Astrocyte (in vitro differentiated cells and primary cell): Measurements from ENCODE around the gene EPN3. TPM values are rescaled to one million over a fixed set of nuclear protein-coding genes. Genes with fewer than 3 reads are reported as not detected.

Experiments
- DNase-seq: peaks from one replicate; pipeline ENCODE4 v3.0.0-alpha.2; 2010; ENCODE audit warnings: low read depth
- FAIRE-seq: peaks from 2 replicates; lab custom pipeline; 2011; peaks lifted over from hg19 to GRCh38; lab: Jason Lieb, UNC
- H2AFZ ChIP-seq: 2 replicates; pipeline ENCODE4 v1.6.0; 2012; ENCODE audit warnings: low read depth, low read length, inconsistent platforms
- H3K27ac ChIP-seq: 2 replicates; pipeline ENCODE4 v1.5.1; 2011; ENCODE audit warnings: low read depth, low read length, inconsistent platforms
- H3K27me3 ChIP-seq: 2 replicates; pipeline ENCODE4 v1.6.0; 2011; ENCODE audit warnings: low read length, inconsistent platforms; ENCODE audit not compliant: insufficient read depth
- H3K36me3 ChIP-seq: 2 replicates; pipeline ENCODE4 v1.5.1; 2011; ENCODE audit warnings: low read length, inconsistent platforms; ENCODE audit not compliant: insufficient read depth
- H3K4me1 ChIP-seq: 2 replicates; pipeline ENCODE4 v1.5.1; 2011; ENCODE audit warnings: low read length, inconsistent platforms; ENCODE audit not compliant: insufficient read depth
- H3K4me2 ChIP-seq: 2 replicates; pipeline ENCODE4 v1.6.0; 2012; ENCODE audit warnings: low read length, inconsistent platforms
- H3K4me3 ChIP-seq: 2 replicates; pipeline ENCODE4 v1.5.1; 2011; ENCODE audit warnings: low read depth, mild to moderate bottlenecking, low read length, inconsistent platforms; ENCODE audit not compliant: insufficient read depth
- H3K79me2 ChIP-seq: 2 replicates; pipeline ENCODE4 v1.6.0; 2012; ENCODE audit warnings: mild to moderate bottlenecking, low read length, inconsistent platforms; ENCODE audit not compliant: insufficient read depth
- H3K9ac ChIP-seq: 2 replicates; pipeline ENCODE4 v1.6.0; 2012; ENCODE audit warnings: mild to moderate bottlenecking, low read length, inconsistent platforms
- H3K9me3 ChIP-seq: 2 replicates; pipeline ENCODE4 v1.5.1; 2012; ENCODE audit warnings: low read depth, mild to moderate bottlenecking, low read length, inconsistent platforms; ENCODE audit not compliant: insufficient read depth
- H4K20me1 ChIP-seq: 2 replicates; pipeline ENCODE4 v1.6.0; 2012; ENCODE audit warnings: low read length, inconsistent platforms; ENCODE audit not compliant: insufficient read depth
- H3K27ac Mint-ChIP-seq: one replicate; pipeline ENCODE4 v1.8.0; 2021; ENCODE audit warnings: mild to moderate bottlenecking, mixed read lengths; ENCODE audit not compliant: unreplicated experiment
- H3K27me3 Mint-ChIP-seq: one replicate; pipeline ENCODE4 v1.8.0; 2021; ENCODE audit warnings: low read depth, mixed read lengths; ENCODE audit not compliant: unreplicated experiment
- H3K36me3 Mint-ChIP-seq: one replicate; pipeline ENCODE4 v1.8.0; 2021; ENCODE audit warnings: low read depth, mixed read lengths; ENCODE audit not compliant: unreplicated experiment
- H3K4me1 Mint-ChIP-seq: one replicate; pipeline ENCODE4 v1.8.0; 2021; ENCODE audit warnings: low read depth, mixed read lengths; ENCODE audit not compliant: unreplicated experiment
- H3K4me3 Mint-ChIP-seq: one replicate; pipeline ENCODE4 v1.8.0; 2021; ENCODE audit warnings: mild to moderate bottlenecking, moderate library complexity, mixed read lengths; ENCODE audit not compliant: unreplicated experiment
- H3K9me3 Mint-ChIP-seq: one replicate; pipeline ENCODE4 v1.8.0; 2021; ENCODE audit warnings: mild to moderate bottlenecking, mixed read lengths; ENCODE audit not compliant: unreplicated experiment
- CTCF ChIP-seq: IDR thresholded peaks from 2 replicates; pipeline ENCODE4 v1.5.1; 2011; ENCODE audit warnings: low read depth, mild to moderate bottlenecking, inconsistent platforms, low read length, moderate library complexity; ENCODE audit not compliant: insufficient read depth
- EZH2 ChIP-seq: IDR thresholded peaks from 2 replicates; pipeline ENCODE4 v1.6.1; 2012; ENCODE audit warnings: mild to moderate bottlenecking, low read length, inconsistent platforms; ENCODE audit not compliant: insufficient read depth
- total RNA-seq: library from RNA; stranded (reverse); gene quantifications from 2 replicates; pipeline ENCODE4 v1.2.1, GENCODE V29; 2021

EPN3 gene
- total RNA-seq, 1 donor from 2014 or later: 1.7 TPM

- H2AFZ ChIP-seq: no peak overlapping the region
- DNase-seq: peak; percentile 60
- peak; percentile 50 for FAIRE-seq
Observed at GRCh38 chr17:50550661-50551432, 18.3 kb downstream of the EPN3 start.

GRCh38 chr17:50551433-50551815, 18.9 kb downstream of the EPN3 start:
- Histone ChIP-seq H3K4me2 (no peak overlapping the region), H3K4me3 (no peak overlapping the region), H3K9me3 (no peaks in the 10 kb centered on the region), H3K4me1 (peaks cover 9% of the 10 kb centered on the region), H3K9ac (no peak overlapping the region), H3K36me3 (no peaks in the 10 kb centered on the region), H3K79me2 (peaks cover 4% of the 10 kb centered on the region), H2AFZ (no peak overlapping the region), H3K27ac (no peak overlapping the region), H4K20me1 (peaks cover 15% of the 10 kb centered on the region), H3K27me3 (no peaks in the 10 kb centered on the region)
- Mint-ChIP-seq H3K4me3 (no peak overlapping the region), H3K27ac (no peak overlapping the region), H3K4me1 (no peaks in the 10 kb centered on the region), H3K27me3 (peaks cover 25% of the 10 kb centered on the region), H3K36me3 (peaks cover 21% of the 10 kb centered on the region), H3K9me3 (peaks cover 1% of the 10 kb centered on the region)
- DNase-seq: no peak
- TF ChIP-seq EZH2 (no peak), CTCF (no peak)
- no peak for FAIRE-seq

More at GRCh38 chr17:50550661-50551432, 18.3 kb downstream of the EPN3 start:
- Mint-ChIP-seq H3K4me3 (no peak overlapping the region), H3K4me1 (no peaks in the 10 kb centered on the region), H3K9me3 (peaks cover 1% of the 10 kb centered on the region), H3K36me3 (peaks cover 17% of the 10 kb centered on the region), H3K27ac (no peak overlapping the region), H3K27me3 (peaks cover 28% of the 10 kb centered on the region)
- Histone ChIP-seq H3K9me3 (no peaks in the 10 kb centered on the region), H3K9ac (no peak overlapping the region), H3K79me2 (peaks cover 4% of the 10 kb centered on the region), H3K4me3 (no peak overlapping the region), H3K27me3 (no peaks in the 10 kb centered on the region), H3K27ac (no peak overlapping the region), H3K36me3 (no peaks in the 10 kb centered on the region), H3K4me2 (no peak overlapping the region), H4K20me1 (peaks cover 15% of the 10 kb centered on the region), H3K4me1 (peaks cover 9% of the 10 kb centered on the region)
- TF ChIP-seq CTCF: peak; percentile 79
- no peak for TF ChIP-seq EZH2

DNA sequence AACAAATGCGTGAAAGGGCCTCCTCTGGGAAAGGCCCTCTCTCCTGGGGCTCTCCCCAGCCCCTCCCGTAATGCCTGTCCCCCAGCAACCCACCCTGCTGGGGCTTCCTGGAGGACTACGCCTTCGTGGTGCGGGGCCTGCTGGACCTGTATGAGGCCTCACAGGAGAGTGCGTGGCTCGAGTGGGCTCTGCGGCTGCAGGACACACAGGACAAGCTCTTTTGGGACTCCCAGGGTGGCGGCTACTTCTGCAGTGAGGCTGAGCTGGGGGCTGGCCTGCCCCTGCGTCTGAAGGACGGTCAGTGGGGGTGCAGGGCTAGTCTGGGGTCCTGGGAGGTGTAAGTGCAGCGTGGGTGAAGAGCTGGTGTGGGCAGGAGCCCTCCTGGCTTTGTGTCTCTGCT, 19.3 kb downstream of the EPN3 start:
- TF ChIP-seq CTCF: no peak
- H3K36me3 Mint-ChIP-seq: peaks cover 24% of the 10 kb centered on the region
- FAIRE-seq: no peak

More for the DNA sequence above, 19.3 kb downstream of the EPN3 start:
- Mint-ChIP-seq H3K4me3 (no peak overlapping the region), H3K27me3 (peaks cover 24% of the 10 kb centered on the region), H3K9me3 (peaks cover 1% of the 10 kb centered on the region), H3K27ac (no peak overlapping the region), H3K4me1 (no peaks in the 10 kb centered on the region)
- no peaks in the 10 kb centered on the region for H3K9me3 ChIP-seq
- H3K4me1 ChIP-seq: peaks cover 9% of the 10 kb centered on the region
- peaks cover 15% of the 10 kb centered on the region for H4K20me1 ChIP-seq
- H3K27ac ChIP-seq: no peak overlapping the region
- DNase-seq: no peak
- H3K36me3 ChIP-seq: no peaks in the 10 kb centered on the region
- peaks cover 4% of the 10 kb centered on the region for H3K79me2 ChIP-seq
- no peak overlapping the region for H2AFZ ChIP-seq
- H3K4me2 ChIP-seq: no peak overlapping the region
- H3K4me3 ChIP-seq: no peak overlapping the region
- no peak overlapping the region for H3K9ac ChIP-seq
- H3K27me3 ChIP-seq: no peaks in the 10 kb centered on the region
